Measurements from ENCODE around the gene ANKUB1. TPM values are rescaled to one million over a fixed set of nuclear protein-coding genes. Genes with fewer than 3 reads are reported as not detected.
"Not testable (repeated sequence)": the region's sequence is repeated elsewhere in the genome, so short reads cannot be mapped to it uniquely, and the experiment has no call there.

The ANKUB1 gene, protein sequence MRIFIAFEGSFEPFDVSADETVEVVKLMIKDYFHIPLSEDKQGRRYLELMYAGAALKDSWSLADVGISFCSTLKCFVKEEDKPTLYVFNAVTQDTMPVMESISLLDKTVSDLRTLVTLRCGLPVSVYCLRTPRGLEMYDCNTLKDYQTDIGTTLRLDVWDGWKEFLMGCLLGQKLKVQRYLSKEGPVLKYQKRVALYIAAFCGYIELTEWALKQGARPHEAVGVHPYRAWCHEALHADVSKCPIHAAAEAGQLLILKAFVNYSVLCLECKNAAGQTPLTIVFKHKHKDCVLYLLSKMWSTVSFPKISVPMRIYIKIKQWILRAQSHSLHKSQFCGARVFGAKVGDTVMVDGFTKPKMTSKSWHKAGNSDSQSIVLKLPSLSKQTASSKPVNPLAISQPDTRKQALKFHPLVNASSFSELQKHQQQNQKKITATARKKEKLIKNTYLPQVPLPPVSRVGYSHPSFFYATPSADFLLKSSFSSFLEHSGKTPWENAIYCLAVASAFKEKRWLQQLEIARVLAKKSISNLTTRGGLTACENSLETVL
- total RNA-seq, result not detected
- long read RNA-seq, partial matches to known transcripts, result 0 of 1 reads
- long read RNA-seq, other reads (novel, unspliced or antisense), result 1 of 1 reads

DNA sequence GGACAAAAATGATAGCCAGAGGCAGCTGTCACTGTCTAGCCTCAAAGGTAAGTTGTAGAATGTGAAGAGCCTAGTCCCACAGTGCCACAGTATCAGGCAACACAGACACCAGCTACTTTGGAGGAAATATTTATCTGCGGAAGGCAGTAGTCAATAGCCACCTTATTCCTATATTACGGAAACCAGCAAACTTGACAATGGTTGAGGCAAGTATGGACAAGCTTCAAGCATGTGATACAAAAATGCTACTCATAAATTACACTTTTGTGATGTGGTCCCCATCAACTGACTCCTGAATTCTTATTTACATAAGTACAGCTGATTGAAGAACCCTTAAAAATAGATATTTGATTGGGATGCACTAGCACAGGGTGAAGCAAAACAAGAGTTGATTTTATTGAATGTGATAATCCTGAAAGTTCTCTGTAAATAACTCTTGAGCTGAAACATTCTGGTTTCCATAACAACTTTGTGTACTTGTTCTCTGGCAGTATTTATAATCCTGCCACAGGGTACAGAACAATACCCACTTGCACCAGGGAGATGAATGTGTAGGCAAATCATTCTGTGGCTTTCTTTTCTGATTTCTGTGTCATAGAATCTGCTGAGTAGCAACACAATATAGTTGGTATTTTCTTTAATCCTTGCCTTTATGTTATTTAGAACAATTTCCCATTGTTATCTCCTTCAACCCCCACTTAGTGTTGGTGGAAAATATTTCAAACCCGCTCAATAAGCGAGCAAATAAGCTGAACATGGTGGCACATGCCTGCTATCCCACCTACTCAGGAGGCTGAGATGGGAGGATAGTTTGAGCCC, at the start of gene ANKUB1:
ANKUB1 (minus strand) TSS at position 103 of the 819 bp plus-strand sequence. CDS start 188 bp downstream, outside the sequence.
- intact Hi-C loops (cut with DNase I), result no loop called here
- ATAC-seq (ENCODE audit: poor library complexity) (no peak), DNase-seq (no peak)

DNA sequence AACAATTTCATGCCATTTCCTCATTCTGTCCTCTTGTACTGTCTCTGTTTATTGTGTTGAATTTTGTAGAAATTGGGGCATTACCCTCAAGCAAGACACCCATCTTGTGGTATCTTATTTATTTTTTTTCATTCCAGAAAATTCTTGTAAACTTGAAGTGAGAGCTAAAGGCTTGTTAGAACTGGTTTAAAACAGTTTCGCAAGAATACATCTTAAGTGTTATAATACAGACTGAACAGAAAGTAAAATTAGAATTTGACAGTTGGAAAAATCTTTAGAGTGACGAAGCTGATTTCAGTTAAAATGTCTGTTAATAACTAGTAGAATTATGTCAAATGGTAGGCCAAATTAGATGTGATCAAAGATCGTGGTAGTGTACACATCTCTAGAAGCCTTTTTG, 47.5 kb upstream of the ANKUB1 start:
- ATAC-seq (ENCODE audit: poor library complexity), result no peak
- intact Hi-C loops (cut with DNase I), result no loop called here
- DNase-seq, result no peak

DNA sequence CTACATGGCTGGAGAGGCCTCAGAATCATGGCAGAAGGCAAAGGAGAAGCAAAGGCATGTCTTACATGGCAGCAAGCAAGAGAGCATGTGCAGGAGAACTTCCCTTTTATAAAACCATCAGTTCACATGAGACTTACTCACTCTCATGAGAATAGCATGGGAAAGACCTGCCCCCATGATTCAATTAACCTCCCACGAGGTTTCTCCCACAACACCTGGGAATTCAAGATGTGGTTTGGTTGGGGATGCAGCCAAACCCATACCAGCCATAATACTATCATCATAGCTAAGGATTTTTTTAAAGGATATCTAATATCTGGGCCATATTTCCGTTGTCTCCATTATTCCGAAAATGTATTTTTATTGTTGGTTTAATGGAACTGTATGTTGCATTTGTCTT, 47.1 kb upstream of the ANKUB1 start:
- ATAC-seq (ENCODE audit: poor library complexity); DNase-seq; intact Hi-C loops (cut with DNase I): not testable (repeated sequence)

DNA sequence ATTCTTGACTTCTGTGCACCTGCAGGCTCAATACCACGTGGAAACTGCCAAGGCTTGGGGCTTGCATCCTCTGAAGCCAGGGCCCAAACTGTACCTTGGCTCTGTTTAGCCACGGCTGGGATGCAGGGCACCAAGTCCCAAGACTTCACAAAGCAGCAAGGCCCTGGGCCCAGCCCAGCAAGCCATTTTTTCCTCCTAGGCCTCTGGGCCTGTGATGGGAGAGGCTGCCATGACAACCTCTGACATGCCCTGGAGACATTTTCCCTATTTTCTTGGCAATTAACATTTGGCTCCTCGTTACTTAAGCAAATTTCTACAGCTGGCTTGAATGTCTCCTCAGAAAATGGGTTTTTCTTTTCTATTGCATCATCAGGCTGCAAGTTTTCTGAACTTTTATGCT, 46.1 kb upstream of the ANKUB1 start:
- ATAC-seq (ENCODE audit: poor library complexity); intact Hi-C loops (cut with DNase I); DNase-seq: not testable (repeated sequence)

DNA sequence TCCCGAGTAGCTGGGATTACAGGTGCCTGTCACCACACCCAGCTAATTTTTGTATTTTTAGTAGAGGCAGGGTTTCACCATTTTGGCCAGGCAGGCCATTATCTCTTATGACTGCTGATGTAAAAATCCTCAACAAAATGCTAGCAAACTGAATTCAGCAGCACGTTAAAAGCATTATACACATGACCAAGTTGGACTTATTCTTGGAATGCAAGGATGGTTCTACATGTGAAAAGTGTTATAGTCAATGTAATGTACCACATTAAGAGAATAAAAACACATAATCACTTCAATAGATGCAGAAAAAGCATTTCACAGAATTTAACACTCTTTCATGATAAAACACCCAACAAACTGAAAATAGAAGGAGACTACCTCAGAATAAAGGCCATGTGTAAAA, 40.9 kb upstream of the ANKUB1 start:
- ATAC-seq (ENCODE audit: poor library complexity), result no peak
- no peak for DNase-seq
- intact Hi-C loops (cut with DNase I), result no loop called here

DNA sequence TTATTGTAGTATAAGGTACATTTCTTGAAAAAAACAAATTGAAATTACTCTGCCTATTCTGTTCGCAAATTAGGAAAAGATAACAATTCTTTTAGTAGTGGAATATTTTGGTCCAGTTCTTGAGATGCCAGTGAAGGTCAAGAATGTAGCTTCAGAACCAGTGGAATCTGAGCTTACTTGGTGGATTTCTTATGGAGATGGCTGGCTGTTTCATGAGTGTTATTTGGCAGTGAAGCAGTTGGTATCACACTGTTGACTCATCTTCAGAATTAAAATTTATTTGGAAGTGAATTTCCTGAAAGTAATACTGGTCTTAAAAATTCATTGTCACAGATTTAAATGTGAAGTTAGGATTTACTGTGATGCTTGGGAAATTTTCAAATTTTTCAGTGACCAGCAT, 39.7 kb upstream of the ANKUB1 start:
- no peak for DNase-seq
- ATAC-seq (ENCODE audit: poor library complexity), result no peak
- intact Hi-C loops (cut with DNase I), result no loop called here

DNA sequence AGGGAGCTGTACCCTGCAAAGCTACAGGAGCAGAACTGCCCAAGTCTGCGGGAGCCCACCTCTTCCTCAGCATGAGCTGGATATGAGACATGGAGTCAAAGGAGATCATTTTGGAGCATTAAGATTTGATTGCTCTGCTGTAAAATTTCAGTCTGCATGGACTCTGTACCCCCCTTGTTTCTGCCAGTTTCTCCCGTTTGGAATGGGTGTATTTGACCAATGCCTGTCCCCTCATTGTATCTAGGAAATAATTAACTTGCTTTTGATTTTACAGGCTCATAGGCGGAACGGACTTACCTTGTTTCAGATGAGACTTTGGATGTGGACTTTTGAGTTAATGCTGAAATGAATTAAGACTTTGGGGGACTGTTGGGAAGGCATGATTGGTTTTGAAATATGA, 39.0 kb upstream of the ANKUB1 start:
- no peak for ATAC-seq (ENCODE audit: poor library complexity)
- intact Hi-C loops (cut with DNase I), result no loop called here
- DNase-seq, result no peak

DNA sequence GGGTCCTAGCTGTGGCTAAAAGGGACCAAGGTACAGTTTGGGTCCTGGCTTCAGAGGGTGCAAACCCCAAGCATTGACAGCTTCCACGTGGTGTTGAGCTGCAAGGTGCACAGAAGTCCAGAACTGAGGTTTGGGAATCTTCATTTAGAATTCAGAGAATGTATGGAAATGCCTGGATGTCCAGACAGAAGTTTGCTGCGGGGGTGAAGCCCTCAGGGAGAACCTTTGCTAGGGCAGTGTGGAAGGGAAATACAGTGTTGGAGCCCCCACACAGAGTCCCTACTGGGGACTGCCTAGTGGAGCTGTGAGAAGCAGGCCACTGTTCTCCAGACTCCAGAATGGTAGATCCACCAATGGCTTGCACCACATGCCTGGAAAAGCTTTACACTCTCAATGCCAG, 38.5 kb upstream of the ANKUB1 start:
- ATAC-seq (ENCODE audit: poor library complexity) (no peak), DNase-seq (no peak)
- intact Hi-C loops (cut with DNase I), result no loop called here

DNA sequence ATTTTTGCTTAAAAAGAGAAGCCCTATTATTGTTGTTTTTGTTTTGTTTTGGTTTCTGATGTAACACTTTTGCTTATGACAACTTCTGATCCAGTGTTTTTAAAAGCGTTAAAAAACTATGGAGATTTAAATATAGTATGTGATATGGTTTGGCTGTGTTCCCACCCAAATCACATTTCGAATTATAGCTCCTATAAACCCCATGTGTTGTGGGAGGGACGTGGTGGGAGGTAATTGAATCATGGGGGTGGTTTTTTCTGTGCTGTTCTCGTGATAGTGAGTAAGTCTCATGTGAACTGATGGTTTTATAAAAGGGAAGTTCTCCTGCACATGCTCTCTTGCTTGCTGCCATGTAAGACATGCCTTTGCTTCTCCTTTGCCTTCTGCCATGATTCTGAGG, 37.3 kb upstream of the ANKUB1 start:
- intact Hi-C loops (cut with DNase I); DNase-seq; ATAC-seq (ENCODE audit: poor library complexity): not testable (repeated sequence)

DNA sequence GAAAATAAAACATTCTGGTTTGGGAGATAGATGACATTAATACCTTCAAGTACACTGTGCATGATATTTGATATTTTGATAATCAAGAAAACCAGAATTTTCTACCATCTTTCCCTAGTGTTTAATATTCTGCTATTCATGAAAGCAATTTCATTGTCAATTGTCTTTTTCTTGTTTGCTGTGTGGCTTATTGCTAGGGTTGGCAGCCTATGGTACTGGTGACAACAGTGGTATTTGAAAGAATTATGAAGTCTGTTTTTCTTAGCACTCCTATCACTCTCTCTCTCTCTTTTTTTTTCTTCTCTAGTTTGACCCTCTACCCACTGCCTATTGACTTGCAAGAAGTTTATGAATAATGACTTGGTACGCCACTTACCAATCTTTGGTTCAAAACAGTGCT, 36.0 kb upstream of the ANKUB1 start:
- intact Hi-C loops (cut with DNase I), result no loop called here
- ATAC-seq (ENCODE audit: poor library complexity) (no peak), DNase-seq (no peak)

DNA sequence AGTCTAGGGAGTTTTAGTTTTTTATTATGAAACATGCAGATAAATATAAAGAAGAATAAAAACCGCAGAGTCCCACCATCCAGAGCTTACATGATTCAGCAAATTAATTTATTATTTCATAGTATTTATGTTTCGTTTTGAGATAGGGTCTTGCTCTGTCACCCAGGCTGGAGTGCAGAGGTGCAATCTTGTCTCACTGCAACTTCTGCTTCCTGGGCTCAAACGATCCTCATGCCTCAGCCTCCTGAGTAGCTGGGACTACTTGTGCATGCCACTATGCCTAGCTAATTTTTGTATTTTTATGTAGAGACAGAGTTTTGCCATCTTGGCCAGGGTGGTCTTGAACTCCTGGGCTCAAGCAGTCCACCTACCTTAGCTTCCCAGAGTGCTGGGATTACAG, 34.3 kb upstream of the ANKUB1 start:
- no peak for ATAC-seq (ENCODE audit: poor library complexity)
- intact Hi-C loops (cut with DNase I), result no loop called here
- no peak for DNase-seq

DNA sequence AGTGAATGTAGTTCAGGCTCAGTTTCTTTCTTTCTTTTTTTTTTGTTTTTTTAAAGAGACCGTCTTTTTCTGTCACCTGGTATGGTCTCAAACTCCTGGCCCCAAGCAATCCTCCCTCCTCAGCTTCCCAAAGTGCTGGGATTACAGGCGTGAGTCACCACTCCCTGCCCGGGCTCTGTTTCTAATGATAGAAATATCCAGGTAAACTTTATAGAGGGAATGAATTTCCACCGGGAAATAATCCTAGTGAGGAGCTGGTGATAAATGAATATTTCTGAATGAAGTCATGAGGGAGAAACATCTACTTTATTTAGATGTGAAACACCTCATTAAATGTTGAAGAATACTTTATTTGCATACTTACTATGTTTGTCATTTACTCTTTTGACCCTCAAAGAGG, 27.8 kb upstream of the ANKUB1 start:
- ATAC-seq (ENCODE audit: poor library complexity), result no peak
- intact Hi-C loops (cut with DNase I), result no loop called here
- no peak for DNase-seq

DNA sequence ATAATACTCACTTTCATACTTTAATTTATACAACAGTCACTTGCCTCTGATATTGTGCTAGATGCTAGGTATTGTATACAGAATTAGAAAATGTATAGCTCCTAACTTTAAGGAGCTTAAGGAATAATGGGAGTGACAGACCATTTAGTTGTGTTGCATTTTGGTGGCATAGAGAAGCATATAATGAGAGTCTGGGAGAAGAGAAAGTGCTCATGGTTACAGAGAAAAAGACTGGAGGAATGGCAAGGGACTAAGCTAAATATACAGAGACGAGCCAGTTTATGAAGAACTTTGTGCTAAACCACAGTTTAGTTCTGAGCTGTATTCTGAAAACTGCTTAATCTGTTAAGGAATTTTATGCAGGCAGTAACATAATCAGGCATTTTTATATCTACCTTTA, 27.1 kb upstream of the ANKUB1 start:
- intact Hi-C loops (cut with DNase I), result no loop called here
- DNase-seq, result no peak
- no peak for ATAC-seq (ENCODE audit: poor library complexity)

DNA sequence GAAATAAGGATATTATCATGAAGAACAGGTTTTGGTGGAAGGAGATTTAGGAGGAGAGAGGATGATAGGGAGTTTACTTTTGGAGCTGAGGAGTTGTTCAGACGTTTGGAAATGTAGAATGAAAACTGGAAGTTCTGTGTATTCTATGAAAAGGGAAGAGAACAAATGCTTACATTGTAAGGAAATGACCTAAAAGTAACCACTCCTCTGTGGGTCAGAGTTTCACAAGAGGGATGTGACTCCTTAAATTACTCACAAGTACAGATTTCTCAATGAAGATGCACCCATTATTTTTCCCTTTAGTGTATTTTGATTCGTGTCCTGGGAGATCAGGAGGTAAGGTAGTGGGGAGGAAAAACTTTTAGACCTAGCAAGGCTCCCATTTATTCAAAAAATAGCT, 24.6 kb upstream of the ANKUB1 start:
- DNase-seq, result no peak
- intact Hi-C loops (cut with DNase I), result no loop called here
- ATAC-seq (ENCODE audit: poor library complexity), result no peak

DNA sequence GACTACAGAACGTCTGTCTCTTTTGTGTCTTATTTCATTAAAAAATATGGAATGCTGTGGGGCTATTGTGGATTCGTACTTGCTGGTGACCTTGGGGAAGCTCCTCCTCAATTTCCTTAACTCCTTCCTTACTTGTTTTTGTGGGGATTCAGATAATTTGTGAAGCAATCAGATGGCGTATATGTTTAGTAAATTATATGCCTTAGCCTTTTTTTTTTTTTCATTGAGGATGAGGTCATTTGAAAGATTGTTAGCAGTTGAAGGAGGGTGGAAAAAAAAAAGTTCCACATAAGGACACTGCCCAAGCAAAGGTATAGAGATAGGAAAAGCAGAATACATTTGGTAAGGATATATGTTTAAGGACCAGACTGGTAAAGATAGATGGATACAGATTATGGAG, 24.0 kb upstream of the ANKUB1 start:
- no peak for ATAC-seq (ENCODE audit: poor library complexity)
- intact Hi-C loops (cut with DNase I), result no loop called here
- DNase-seq, result no peak

DNA sequence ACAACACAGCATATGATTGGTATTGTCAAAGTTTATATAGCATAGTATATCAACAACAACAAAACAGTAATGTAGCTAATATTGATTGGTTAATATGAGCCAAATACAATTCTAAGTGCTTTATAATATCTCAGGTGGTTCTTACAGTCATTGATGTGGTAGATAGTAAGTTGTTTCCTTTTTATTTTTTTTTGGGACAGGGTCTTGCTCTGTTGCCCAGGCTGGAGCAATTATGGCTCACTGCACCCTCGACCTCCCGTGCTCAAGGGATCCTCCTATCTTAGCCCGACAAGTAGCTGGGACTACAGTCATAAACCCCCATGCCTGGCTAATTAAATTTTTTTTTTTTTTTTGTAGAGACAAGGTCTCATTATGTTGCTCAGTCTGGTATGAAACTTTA, 23.4 kb upstream of the ANKUB1 start:
- ATAC-seq (ENCODE audit: poor library complexity) (no peak), DNase-seq (no peak)
- intact Hi-C loops (cut with DNase I), result no loop called here

DNA sequence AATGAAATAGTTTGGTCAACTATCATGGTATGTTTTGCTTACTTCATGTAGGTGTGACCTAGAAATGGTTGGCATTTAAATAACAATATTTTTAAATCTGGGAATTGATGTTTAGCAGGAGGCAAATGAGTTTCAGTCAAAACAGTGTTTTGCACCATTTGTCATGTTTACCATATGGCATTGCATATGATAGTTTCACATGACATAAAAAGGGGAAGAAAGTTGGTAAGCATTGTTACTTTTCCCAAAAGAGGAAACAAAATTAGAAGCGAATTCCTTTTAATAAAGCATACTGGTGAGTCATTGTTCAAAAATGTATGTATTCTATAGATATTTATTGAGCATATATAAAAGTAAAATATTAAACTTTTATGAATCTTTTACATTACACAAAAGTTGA, 23.0 kb upstream of the ANKUB1 start:
- DNase-seq (no peak), ATAC-seq (ENCODE audit: poor library complexity) (no peak)
- intact Hi-C loops (cut with DNase I), result no loop called here

DNA sequence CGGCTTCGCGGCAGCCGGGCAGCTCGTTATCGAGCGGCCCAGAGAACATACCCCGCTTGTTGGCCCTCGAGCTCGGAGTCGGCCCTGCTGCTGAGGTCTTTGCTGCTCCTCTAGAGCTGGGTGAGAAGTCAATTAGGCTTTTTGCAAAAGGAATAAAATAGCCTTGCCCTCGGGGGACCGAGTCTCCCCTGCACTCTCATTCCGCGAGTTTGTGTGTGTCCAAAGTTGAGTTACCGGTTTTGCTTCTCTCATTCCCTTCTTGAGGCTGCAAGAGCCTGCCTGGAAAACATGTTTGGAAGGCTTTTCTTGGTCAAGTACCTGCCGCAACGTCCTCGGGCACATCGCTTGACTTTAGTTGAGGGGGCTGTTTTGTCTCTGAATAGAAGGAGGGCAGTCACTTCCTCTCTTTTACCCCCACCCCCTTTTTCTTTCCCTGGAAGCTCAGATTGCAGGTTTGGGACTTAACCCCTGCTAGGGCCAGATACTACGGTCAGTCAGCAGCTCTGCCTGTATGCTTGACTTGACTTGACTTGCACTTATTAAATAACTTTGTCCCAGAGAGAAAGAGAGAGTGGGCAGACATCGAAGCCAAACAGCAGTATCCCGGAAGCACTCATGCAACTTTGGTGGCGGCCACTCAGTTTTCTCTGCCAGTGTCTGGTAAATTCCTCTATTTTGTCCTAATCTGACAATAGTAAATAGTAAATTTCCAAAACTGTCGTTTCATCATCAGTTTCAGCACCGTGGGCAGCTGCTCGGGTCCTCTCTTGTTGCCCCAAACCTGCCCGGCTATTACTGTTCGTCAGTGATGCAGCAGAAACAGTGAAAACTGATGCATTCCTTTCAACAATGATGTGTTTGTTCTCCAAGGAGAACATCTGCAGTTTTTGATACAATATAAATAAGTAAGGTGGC, 21.3 kb upstream of the ANKUB1 start:
- peak; percentile 40 for DNase-seq
- intact Hi-C loops (cut with DNase I), result no loop called here
- peak; percentile 26 for ATAC-seq (ENCODE audit: poor library complexity)

Measured in Right ventricle myocardium superior (tissue), 1 donor.